Uterus (tissue), 2 donors: ENCODE data around the gene FAM43A.

Experiments used
- CTCF ChIP-seq, 4 experiments: fragments of 200-600 bp in 2 of 4; fragments of 450-650 bp in 2 of 4; sonication (generic) in 2 of 4; IDR thresholded peaks; one replicate each; pipeline ENCODE4 v1.5.1; 2016 to 2019; ENCODE audit warnings: antibody characterized with exemption in 4 of 4, mild to moderate bottlenecking in 2 of 4, moderate library complexity in 1 of 4
- POLR2A ChIP-seq, 2 donors: fragments of 450-650 bp; IDR thresholded peaks; one replicate each; pipeline ENCODE4 v1.6.1; 2016; ENCODE audit warnings: antibody characterized with exemption in 2 of 2, mild to moderate bottlenecking in 1 of 2, moderate library complexity in 1 of 2

- no peak for TF ChIP-seq POLR2A (IDR thresholded peaks at IDR 0.05)
- no peak for TF ChIP-seq CTCF (IDR thresholded peaks at IDR 0.05)
Measured at GRCh38 chr3:194711913-194712312, 26.2 kb downstream of the FAM43A start.
